ENCODE measurements around the gene CLINT1.

Gene CLINT1

GRCh38 chr5:157735991-157736390 is 123.0 kb downstream of the CLINT1 start:
- TF ChIP-seq CTCF (IDR thresholded peaks at IDR 0.05; ENCODE audit: low read depth, low read length): no peak
- no peak overlapping the region for H3K4me3 ChIP-seq (ENCODE audit: low read depth, low read length)
- no peak for DNase-seq (ENCODE audit: low read depth, low spot score)
- in situ Hi-C loops (cut with HindIII; ENCODE audit: low sequenced_read_pairs): no loop called here

Measured in astrocyte of the spinal cord (primary cell).